ENCODE data around the gene BBS5. TPM values are rescaled to one million over a fixed set of nuclear protein-coding genes. Genes with fewer than 3 reads are reported as not detected.

Gene BBS5
- total RNA-seq, 1 donor from 2014 or later, result 8.7 TPM

DNA sequence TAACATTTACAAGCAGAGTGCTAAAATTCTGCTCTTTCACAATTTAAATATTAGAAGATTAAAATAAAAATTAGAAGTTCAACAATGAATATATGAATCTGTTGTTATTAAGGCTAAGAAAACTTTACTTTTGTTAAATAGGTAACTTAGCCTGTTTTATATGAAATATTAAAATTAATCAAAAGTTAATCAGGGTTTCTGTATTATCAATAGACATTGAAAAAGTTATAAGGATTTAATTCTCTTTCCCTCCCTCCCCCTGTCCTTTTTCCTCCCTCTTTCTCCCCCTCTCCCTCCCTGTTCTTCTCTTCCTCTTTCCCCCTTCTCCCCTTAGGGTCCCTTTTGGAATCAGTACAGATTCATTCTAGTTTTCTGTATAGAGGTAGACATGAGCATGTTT, 12.1 kb downstream of the BBS5 start:
- no peak for DNase-seq (ENCODE audit: low read depth)
- Histone ChIP-seq H3K27me3 (ENCODE audit: control insufficient read depth, insufficient read depth, low read length) (no peaks in the 10 kb centered on the region), H3K36me3 (ENCODE audit: control insufficient read depth, insufficient read depth, low read length) (no peaks in the 10 kb centered on the region), H3K4me3 (ENCODE audit: low read depth, low read length) (no peak overlapping the region)
- TF ChIP-seq, protein P1, sequence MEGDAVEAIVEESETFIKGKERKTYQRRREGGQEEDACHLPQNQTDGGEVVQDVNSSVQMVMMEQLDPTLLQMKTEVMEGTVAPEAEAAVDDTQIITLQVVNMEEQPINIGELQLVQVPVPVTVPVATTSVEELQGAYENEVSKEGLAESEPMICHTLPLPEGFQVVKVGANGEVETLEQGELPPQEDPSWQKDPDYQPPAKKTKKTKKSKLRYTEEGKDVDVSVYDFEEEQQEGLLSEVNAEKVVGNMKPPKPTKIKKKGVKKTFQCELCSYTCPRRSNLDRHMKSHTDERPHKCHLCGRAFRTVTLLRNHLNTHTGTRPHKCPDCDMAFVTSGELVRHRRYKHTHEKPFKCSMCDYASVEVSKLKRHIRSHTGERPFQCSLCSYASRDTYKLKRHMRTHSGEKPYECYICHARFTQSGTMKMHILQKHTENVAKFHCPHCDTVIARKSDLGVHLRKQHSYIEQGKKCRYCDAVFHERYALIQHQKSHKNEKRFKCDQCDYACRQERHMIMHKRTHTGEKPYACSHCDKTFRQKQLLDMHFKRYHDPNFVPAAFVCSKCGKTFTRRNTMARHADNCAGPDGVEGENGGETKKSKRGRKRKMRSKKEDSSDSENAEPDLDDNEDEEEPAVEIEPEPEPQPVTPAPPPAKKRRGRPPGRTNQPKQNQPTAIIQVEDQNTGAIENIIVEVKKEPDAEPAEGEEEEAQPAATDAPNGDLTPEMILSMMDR (IDR thresholded peaks at IDR 0.05; ENCODE audit: insufficient read depth, low read length, poor library complexity, severe bottlenecking), result no peak

DNA sequence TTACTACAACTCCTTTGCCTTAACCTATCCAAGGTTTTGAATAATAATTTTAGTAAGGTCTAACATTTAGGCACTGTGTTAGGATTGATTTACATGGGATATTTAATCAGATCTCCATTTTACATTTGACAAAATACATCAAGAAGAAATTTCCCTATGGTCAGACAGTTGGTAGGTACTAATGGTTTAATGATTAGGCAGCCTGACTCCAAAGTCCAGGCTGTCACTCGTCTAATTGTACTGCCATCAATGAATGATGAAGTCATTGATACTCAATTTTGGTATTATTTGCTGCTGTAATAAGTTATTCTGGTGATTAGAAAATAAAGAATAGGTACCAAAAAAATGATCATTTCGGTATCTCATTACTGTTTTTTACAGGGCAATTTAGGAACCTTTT, 14.1 kb downstream of the BBS5 start:
- TF ChIP-seq, protein P1 (IDR thresholded peaks at IDR 0.05; ENCODE audit: insufficient read depth, low read length, poor library complexity, severe bottlenecking), result no peak
- Histone ChIP-seq H3K4me3 (ENCODE audit: low read depth, low read length) (no peak overlapping the region), H3K36me3 (ENCODE audit: control insufficient read depth, insufficient read depth, low read length) (no peaks in the 10 kb centered on the region), H3K27me3 (ENCODE audit: control insufficient read depth, insufficient read depth, low read length) (no peaks in the 10 kb centered on the region)
- no peak for DNase-seq (ENCODE audit: low read depth)

DNA sequence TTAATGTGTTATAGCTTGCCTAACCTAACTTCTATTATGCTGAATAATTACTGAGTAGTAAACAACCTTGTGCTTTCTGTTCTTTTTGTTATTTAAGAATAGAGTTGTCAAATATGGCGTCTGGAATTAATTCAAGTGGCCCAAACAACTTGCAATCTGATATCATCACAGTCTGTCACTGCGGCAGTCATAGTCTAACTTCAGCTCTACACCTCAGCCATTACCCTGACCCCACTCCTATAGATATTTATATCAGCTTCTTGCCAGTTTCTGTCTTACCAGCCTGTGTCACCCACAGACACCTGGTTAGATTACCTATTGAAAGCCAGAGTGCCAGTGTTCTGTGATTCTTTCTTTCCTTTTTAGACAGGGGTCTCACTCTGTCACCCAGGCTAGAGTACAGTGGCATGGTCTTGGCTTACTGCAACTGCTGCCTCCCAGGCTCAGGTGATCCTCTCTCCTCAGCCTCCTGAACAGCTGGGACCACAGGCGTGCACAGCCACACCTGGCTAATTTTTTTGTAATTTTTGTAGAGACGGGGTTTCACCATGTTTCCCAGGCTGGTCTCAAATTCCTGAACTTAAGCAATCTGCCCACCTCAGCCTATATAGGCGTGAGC, 16.1 kb downstream of the BBS5 start:
- no peaks in the 10 kb centered on the region for H3K27me3 ChIP-seq (ENCODE audit: control insufficient read depth, insufficient read depth, low read length)
- H3K36me3 ChIP-seq (ENCODE audit: control insufficient read depth, insufficient read depth, low read length), result no peaks in the 10 kb centered on the region
- H3K4me3 ChIP-seq (ENCODE audit: low read depth, low read length), result no peak overlapping the region
- TF ChIP-seq, protein P1 (IDR thresholded peaks at IDR 0.05; ENCODE audit: insufficient read depth, low read length, poor library complexity, severe bottlenecking), result no peak
- no peak for DNase-seq (ENCODE audit: low read depth)

DNA sequence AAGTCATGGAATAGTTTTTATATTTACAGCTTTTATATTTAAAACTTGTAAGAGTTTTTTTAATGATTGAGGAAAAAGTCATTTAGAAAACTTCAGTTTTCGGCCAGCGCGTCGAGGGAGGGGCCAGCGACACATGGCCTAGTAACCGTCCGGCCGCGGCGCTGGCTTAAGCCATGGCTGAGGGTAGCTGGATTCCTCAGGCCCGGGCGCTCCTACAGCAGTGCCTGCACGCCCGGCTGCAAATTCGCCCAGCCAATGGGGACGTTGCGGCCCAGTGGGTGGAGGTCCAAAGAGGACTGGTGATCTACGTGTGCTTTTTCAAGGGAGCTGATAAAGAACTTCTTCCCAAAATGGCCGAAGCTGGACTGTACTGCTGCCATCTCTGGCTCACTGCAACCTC, 25.4 kb downstream of the BBS5 start:
- Histone ChIP-seq H3K36me3 (ENCODE audit: control insufficient read depth, insufficient read depth, low read length) (no peaks in the 10 kb centered on the region), H3K4me3 (ENCODE audit: low read depth, low read length) (no peak overlapping the region), H3K27me3 (ENCODE audit: control insufficient read depth, insufficient read depth, low read length) (no peaks in the 10 kb centered on the region)
- TF ChIP-seq, protein P1 (IDR thresholded peaks at IDR 0.05; ENCODE audit: insufficient read depth, low read length, poor library complexity, severe bottlenecking), result no peak
- no peak for DNase-seq (ENCODE audit: low read depth)

DNA sequence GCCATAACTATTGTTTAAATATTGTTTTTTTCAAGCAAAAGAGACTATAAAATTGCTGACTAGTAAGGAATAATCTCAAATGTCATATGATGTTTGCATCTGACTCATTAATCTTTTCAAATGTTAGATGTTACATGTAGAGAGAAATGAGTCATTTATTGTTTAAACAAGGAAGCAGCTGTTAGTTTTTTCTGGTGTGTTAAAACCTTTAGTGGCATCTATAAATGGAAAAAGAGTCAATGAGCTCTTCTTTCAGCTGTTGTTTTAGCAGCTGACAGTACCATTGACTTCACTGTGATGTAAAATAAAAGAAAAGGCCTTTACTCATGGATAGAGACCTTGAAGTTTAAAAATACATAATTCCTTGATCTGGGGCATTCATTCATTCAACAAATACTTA, 28.4 kb downstream of the BBS5 start:
- no peaks in the 10 kb centered on the region for H3K36me3 ChIP-seq (ENCODE audit: control insufficient read depth, insufficient read depth, low read length)
- H3K27me3 ChIP-seq (ENCODE audit: control insufficient read depth, insufficient read depth, low read length), result no peaks in the 10 kb centered on the region
- TF ChIP-seq, protein P1 (IDR thresholded peaks at IDR 0.05; ENCODE audit: insufficient read depth, low read length, poor library complexity, severe bottlenecking), result no peak
- DNase-seq (ENCODE audit: low read depth), result peak; percentile 31
- H3K4me3 ChIP-seq (ENCODE audit: low read depth, low read length), result no peak overlapping the region

DNA sequence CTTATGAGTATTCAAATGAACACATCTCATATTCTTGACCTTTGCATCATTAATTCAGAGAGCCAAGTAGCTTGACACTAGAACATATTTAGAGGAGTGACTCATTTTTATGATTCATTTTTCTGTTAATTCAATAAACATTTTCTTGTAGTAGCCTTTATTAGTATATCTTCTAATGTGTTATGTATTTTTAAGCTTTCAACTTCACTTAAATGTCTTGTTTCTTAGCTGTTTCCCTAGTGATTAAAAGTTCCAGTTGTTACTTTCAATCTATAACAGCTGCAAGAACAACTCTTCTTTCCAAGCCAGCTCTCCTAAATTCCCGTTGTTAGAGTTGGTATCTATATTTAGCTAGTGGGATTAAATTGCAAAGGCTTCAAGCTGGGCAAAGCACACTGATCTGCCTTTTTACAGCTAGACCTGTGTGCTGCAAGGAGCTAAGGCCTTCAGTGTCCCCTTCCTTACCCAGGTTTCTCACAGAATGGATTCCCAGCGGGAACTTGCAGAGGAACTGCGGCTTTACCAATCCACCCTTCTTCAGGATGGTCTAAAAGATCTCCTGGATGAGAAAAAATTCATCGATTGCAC, 30.1 kb downstream of the BBS5 start, which contains the start of gene KLHL41:
Gene KLHL41 (plus strand): TSS at position 405 of the 588 bp plus-strand sequence. CDS start 77 bp downstream, at position 482.
- TF ChIP-seq, protein P1 (IDR thresholded peaks at IDR 0.05; ENCODE audit: insufficient read depth, low read length, poor library complexity, severe bottlenecking), result no peak
- no peaks in the 10 kb centered on the region for H3K36me3 ChIP-seq (ENCODE audit: control insufficient read depth, insufficient read depth, low read length)
- no peaks in the 10 kb centered on the region for H3K27me3 ChIP-seq (ENCODE audit: control insufficient read depth, insufficient read depth, low read length)
- no peak within 1 kb of the TSS for H3K4me3 ChIP-seq (ENCODE audit: low read depth, low read length)
- DNase-seq (ENCODE audit: low read depth), result no peak

All from kidney epithelial cell (primary cell).